NCI-H1105 (cell line): Measurements from ENCODE around the gene SCN1A.
"Not testable (repeated sequence)": the region's sequence is repeated elsewhere in the genome, so short reads cannot be mapped to it uniquely, and the experiment has no call there.

Experiments
- DNase-seq: peaks from one replicate; lab custom pipeline; 2025; lab: John Stamatoyannopoulos, UW

Gene SCN1A

GRCh38 chr2:166135152-166135848, 7.5 kb upstream of the SCN1A start:
- no peak for DNase-seq

DNA sequence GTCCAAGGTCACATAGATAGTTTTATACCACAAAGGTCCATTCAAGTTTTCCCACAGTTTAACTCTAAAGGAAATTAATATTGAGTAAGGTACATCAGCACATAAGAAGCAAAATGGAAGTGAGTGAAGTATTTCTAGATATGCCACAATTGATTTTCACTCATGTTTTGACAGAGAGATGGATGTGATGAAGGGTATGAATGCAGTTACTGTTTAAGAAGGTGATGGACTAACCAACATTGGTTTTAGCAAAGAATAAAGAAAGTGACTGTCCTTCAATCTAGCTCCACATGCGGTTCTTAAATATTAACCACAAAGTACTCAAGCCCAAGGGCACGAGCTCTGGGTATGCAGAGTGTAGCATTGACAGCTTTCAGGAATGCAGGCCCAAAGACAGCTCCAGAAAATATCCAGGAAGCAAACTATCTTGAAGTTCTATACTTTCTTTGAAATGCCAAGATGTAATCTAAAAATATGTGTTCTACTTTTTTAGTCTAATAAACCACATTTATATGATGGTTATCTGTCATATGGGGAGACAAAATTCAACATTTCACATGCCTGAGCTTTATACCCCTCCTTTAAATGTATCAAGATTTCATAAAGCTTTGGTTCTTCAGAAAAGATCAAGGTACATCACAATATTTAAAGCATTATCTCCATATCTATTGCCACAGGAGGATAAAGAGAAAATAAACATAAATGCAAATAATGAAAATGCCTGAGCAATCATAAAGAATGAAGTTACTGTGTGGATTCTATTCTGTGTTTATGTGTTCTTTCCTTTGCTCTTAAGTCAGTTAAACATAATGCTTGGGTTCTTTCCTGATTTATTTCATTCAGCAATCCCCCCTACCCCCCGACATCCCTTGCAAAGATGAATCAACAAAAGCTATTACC, 6.7 kb upstream of the SCN1A start:
- DNase-seq = no peak

GRCh38 chr2:166133653-166134052, 5.8 kb upstream of the SCN1A start:
- DNase-seq = no peak

GRCh38 chr2:166128156-166128505, 311 bp upstream of the SCN1A start:
- no peak for DNase-seq

GRCh38 chr2:166126007-166126639, 1.7 kb downstream of the SCN1A start:
- no peak for DNase-seq

GRCh38 chr2:166125557-166125956, 2.3 kb downstream of the SCN1A start:
- no peak for DNase-seq

GRCh38 chr2:166118180-166118579, 9.6 kb downstream of the SCN1A start:
- DNase-seq = no peak

DNA sequence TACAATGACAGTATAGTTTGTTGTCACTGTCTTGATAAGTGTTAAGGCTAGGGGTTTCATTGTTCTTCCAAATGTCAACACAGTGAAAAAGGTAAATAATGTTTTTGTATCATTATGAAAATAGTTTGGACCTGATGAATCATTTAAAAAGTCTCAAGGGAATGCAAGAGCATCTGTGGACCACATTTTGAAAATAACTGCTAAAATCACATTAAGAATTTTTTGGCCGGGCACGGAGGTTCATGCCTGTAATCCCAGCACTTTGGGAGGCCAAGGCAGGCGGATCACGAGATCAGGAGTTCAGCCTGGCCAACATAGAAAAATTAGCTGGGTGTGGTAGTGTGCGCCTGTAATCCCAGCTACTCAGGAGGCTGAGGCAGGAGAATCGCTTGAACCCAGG, 10.3 kb downstream of the SCN1A start:
- no peak for DNase-seq

DNA sequence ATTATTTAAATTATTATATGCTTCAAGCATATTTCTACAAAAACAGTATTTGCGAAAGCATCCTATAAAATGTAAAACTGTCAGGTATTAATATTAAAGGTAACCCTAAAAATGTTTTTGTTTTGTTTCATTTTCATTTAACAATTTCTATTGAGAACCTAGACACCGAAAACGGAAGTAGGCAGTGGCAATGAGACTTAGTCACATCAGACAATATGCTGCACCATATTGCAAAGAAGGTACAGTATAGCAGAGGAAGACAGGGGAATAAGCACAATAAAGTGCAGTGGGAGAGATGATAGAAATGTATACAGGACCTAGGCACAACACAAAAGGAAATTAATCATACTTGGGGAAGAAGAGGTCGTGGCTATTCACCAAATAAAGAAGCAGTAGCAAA, 12.2 kb downstream of the SCN1A start:
- no peak for DNase-seq

- no peak for DNase-seq
Observed at GRCh38 chr2:166112193-166112605, 15.6 kb downstream of the SCN1A start.

DNA sequence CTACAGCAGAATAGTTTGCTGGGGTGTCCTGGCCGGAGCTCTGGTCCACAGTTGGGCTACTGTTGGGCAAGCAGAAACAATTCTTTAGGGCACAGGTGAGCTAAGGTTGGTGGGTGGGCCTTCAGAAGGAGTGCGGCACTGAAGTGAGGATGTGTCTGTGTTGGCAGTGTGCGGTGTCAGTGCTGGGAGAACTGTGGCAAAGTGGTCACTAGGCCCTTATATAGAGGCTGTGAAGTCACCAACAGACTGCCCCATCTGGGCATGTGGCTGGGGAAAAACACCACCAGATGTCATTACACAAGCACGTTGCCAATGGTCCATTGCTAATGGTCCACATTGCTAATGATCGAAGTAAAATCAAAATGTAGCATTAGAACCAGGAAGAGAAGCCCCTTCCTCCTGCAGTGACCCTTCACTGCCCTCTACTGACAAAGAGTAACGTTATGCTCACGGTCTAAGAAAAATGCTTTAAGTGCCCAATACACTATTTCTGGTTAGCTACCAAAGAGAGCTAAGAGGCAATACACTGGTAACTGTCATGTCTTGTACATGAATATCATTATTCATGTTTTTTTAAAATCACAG, 21.3 kb downstream of the SCN1A start:
- no peak for DNase-seq

GRCh38 chr2:166104773-166105172, 23.0 kb downstream of the SCN1A start:
- DNase-seq = no peak

- DNase-seq = no peak
Observed at GRCh38 chr2:166104084-166104483, 23.7 kb downstream of the SCN1A start.

DNA sequence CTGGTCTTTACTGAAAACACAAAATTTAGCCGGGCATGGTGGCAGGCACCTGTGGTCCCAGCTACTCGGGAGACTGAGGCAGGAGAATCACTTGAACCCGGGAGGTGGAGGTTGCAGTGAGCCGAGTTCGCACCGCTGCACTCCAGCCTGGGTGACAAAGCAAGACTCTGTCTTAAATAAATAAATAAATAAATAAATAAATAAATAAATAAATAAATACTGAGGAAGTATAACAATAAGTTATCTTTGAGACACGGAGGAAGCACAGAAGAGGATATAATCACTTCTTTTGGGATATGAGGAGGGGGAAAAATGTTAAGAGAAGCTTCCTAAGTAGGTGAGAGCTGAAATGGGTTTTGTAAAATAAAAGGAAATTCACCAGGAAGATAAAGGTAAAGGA, 24.5 kb downstream of the SCN1A start:
- DNase-seq = not testable (repeated sequence)

- DNase-seq = no peak
Observed at GRCh38 chr2:166094325-166094724, 33.5 kb downstream of the SCN1A start.

DNA sequence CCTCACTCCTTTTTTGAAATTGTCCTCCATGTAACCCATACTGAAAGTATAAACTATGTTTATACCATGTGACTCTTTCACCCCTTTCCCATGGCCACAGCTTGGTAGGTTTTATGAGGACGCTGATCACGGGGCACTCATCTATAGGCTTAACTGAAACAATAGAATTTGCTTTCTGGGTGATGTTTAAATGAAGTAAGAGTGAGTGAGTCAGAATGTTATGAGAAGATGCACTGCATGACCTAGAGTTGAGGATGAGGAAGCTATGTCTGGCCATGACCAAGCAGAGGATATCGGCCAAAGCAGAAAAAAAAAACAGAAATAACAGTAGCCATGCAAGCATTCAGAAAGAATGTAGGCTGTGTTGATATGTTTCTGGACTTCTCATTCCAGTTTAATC, 34.9 kb downstream of the SCN1A start:
- no peak for DNase-seq

- DNase-seq = no peak
Observed at GRCh38 chr2:166091439-166091838, 36.4 kb downstream of the SCN1A start.

DNA sequence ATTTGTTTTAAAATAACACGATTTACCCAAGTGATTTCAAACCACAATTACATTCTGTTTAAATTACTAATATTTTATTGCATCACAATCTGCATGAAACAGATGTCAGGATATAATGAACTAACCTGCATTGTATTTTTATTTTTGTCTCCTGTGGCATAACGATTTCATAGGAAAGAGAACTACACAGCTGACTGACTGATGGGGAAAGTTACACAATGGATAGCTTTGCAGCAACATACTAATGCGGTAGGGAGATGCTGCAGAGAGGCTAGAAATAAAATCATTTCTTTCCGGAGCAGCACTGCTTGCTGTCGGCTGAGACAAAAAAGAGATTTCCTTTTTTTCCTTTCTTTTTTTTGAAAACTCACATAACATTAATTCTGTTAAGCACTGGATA, 36.9 kb downstream of the SCN1A start:
- DNase-seq = no peak

DNA sequence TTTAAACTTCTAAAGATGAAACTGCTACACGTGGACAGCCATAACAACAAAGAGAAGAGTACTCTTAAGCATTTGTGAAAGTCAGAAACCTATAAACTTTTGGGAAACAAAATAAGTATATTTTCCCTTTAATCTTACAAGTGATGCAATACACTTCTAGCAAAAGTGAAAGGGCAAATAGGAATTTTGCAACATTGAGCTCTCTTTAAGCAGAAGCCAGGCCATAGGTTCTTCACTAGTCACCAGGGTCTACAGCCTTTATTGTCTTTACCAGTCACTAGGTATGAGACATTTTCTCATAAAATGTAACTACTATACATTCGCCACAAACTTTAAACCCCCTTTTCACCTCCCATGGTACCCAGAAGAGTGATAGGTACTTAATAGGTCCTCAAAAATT, 37.5 kb downstream of the SCN1A start:
- DNase-seq = no peak

DNA sequence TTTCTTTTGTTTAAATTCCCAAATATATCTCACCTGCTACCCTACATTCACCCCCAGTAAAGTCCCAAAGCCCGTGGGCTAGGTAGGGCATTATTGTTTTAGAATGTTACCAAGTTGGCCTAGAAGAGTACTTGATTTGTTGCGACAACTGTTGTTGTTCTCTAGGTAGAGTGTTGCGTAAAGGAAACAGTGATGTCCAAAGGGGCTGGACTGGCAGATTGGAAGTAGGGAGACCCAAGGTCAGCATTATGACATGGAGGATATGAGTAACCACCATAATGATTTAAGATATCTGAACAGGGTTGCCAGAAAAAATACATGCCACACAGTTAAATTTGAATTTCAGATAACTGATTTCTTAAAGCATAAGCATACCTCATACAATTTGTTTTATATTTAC, 39.2 kb downstream of the SCN1A start:
- no peak for DNase-seq

DNA sequence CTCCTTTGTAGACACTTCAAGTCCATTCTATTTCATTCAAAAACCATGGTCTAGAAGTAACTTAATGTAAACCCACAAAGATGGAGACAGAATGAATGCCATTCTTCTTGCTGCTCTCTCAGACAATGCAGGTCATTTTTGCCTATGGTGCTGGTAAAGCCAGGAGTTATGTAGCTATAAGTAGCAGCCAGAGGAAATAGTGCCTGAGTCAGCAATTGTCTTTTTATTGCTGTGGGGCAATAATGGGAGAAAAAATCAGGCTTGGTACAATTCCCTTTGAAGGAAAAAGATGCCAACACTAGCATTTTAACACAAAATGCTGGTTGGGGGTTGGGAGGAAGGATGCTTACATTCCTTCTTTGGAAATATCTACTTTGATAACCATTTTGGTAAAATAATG, 43.5 kb downstream of the SCN1A start:
- DNase-seq = no peak

DNA sequence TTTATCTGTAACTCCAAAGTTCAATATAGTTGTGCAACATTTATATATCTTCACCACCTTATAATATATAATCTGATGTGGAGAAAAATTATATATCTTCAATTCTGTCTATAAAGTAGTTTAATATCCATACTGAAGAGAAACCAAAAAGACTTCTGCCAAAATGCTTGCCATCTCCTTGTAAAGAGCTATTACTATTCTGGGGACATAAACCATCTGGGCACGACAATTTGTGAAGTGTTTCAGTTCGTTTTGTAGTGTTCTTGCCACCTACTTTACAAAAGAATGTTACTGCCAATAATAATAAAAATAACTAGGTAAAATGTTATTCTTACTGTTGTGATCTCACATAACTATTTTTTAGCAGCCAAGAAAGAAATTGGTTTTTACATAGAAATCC, 45.1 kb downstream of the SCN1A start:
- DNase-seq = no peak

DNA sequence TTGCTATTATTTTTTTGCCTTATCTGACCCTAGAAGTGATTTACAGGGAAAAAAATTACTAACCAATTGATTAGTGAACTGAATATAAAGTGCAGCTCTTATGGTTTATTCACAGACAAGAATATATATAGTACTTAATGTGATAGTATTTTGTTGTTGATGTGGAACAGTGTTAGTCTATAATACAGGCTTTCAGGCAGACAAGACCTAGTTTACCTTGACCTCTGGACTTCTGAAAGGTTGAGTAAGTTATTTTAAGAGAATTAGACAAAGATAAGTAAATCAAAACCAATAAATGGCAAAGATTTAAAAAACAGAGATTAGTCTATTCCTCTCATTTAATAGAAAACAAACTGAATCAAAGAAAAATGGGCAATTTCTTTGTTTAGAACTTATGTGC, 46.0 kb downstream of the SCN1A start:
- no peak for DNase-seq
